C1 segment of cervical spinal cord (tissue), 14 donors: ENCODE data around the gene DYTN.
"Not testable (repeated sequence)": the region's sequence is repeated elsewhere in the genome, so short reads cannot be mapped to it uniquely, and the experiment has no call there.

Experiments used
- DNase-seq, 14 donors: peaks; one replicate each; lab custom pipeline; 2025; lab: John Stamatoyannopoulos, UW

DYTN gene

GRCh38 chr2:206718296-206718695, at the start of gene DYTN:
DYTN (minus strand) TSS chr2:206718396; CDS start chr2:206718279, 117 bp downstream.
- no peak for DNase-seq

- no peak for DNase-seq
Measured at GRCh38 chr2:206766057-206766930, 48.1 kb upstream of the DYTN start.

- DNase-seq = peak; percentile 41 to 95 (median 86)
Measured at GRCh38 chr2:206765242-206766056, 47.3 kb upstream of the DYTN start, which contains the start of the genes FASTKD2 and MDH1B. FASTKD2 (plus strand) TSS chr2:206765606; CDS start chr2:206766694, 1,088 bp downstream. MDH1B (minus strand) TSS chr2:206765328; CDS start chr2:206765271, 57 bp downstream.

- DNase-seq = no peak
Measured at GRCh38 chr2:206764673-206765241, 46.6 kb upstream of the DYTN start.

GRCh38 chr2:206756816-206757215, 38.6 kb upstream of the DYTN start:
- DNase-seq = no peak

GRCh38 chr2:206740800-206741199, 22.6 kb upstream of the DYTN start:
- DNase-seq = no peak

GRCh38 chr2:206739271-206739670, 21.1 kb upstream of the DYTN start:
- no peak for DNase-seq

- DNase-seq = no peak
Measured at GRCh38 chr2:206736935-206737334, 18.7 kb upstream of the DYTN start.

- DNase-seq = no peak
Measured at GRCh38 chr2:206733341-206733740, 15.1 kb upstream of the DYTN start.

- DNase-seq = no peak
Measured at GRCh38 chr2:206728277-206729199, 10.3 kb upstream of the DYTN start.

GRCh38 chr2:206727287-206727686, 9.1 kb upstream of the DYTN start:
- DNase-seq = no peak

- no peak for DNase-seq
Measured at GRCh38 chr2:206723288-206723687, 5.1 kb upstream of the DYTN start.

- DNase-seq = no peak
Measured at GRCh38 chr2:206721256-206721920, 3.2 kb upstream of the DYTN start.

- DNase-seq = no peak
Measured at GRCh38 chr2:206716623-206717022, 1.6 kb downstream of the DYTN start.

GRCh38 chr2:206715183-206715582, 3.0 kb downstream of the DYTN start:
- not testable (repeated sequence) for DNase-seq

- DNase-seq = peak in 1 of 14 donors; percentile 1
Measured at GRCh38 chr2:206713746-206714145, 4.5 kb downstream of the DYTN start.

GRCh38 chr2:206708286-206708685, 9.9 kb downstream of the DYTN start:
- DNase-seq = no peak

- no peak for DNase-seq
Measured at GRCh38 chr2:206707164-206707701, 11.0 kb downstream of the DYTN start.

- DNase-seq = no peak
Measured at GRCh38 chr2:206701952-206702605, 16.1 kb downstream of the DYTN start.
